Endothelial cell of umbilical vein (primary cell): ENCODE data around the gene PABPC1L. TPM values are rescaled to one million over a fixed set of nuclear protein-coding genes. Genes with fewer than 3 reads are reported as not detected.

ENCODE experiments used
- BruUV-seq: library from RNA; stranded (reverse); fragments of 400-500 nt; replicated peaks from 2 replicates; lab custom pipeline; 2021; lab: Mats Ljungman, UMichigan
- CTCF ChIA-PET: fragments of 300-600, 350-600 bp; sonication (Branson Sonifier 250); formaldehyde crosslinking; loops from one replicate; lab custom pipeline; 2021; ENCODE audit warnings: antibody characterized with exemption, inconsistent platforms; lab: Charles Lee
- POLR2A ChIA-PET: fragments of 300-600, 350-600 bp; sonication (Branson Sonifier 250); formaldehyde crosslinking; loops from one replicate; lab custom pipeline; 2021; ENCODE audit warnings: antibody characterized with exemption, inconsistent platforms; lab: Charles Lee
- DNase-seq: peaks from one replicate; pipeline ENCODE4 v3.0.0-alpha.2; 2011; ENCODE audit warnings: low read depth, low spot score
- FAIRE-seq: peaks from 2 replicates; lab custom pipeline; 2011; peaks lifted over from hg19 to GRCh38; lab: Jason Lieb, UNC
- H2AFZ ChIP-seq: 2 replicates; pipeline ENCODE4 v1.6.0; 2012; ENCODE audit warnings: low read depth, low read length, control low read depth, inconsistent platforms
- H3K27ac ChIP-seq: 2 replicates; pipeline ENCODE4 v1.5.1; 2011; ENCODE audit warnings: low read depth, mild to moderate bottlenecking, control low read depth, low read length, moderate library complexity; ENCODE audit not compliant: insufficient read depth
- H3K27me3 ChIP-seq, 2 experiments: 2 replicates each; pipeline versions ENCODE4 v1.6.0 to v1.6.1; 2011; ENCODE audit warnings: low read length in 2 of 2, mixed read lengths in 1 of 2; ENCODE audit not compliant: control insufficient read depth in 2 of 2, insufficient read depth in 2 of 2
- H3K36me3 ChIP-seq, 2 experiments: 2 replicates in 1 of 2; 3 replicates in 1 of 2; pipeline ENCODE4 v1.5.1; 2011; ENCODE audit warnings: low read length in 2 of 2, mild to moderate bottlenecking in 1 of 2, moderate library complexity in 1 of 2; ENCODE audit not compliant: control insufficient read depth in 2 of 2, insufficient read depth in 2 of 2; ENCODE audit errors: extremely low read depth in 1 of 2
- H3K4me1 ChIP-seq: 3 replicates; pipeline ENCODE4 v1.5.1; 2011; ENCODE audit warnings: mild to moderate bottlenecking, low read length; ENCODE audit not compliant: control insufficient read depth, insufficient read depth; ENCODE audit errors: extremely low read depth
- H3K4me2 ChIP-seq: 2 replicates; pipeline ENCODE4 v1.6.1; 2011; ENCODE audit warnings: low read length, control low read depth, mixed read lengths; ENCODE audit not compliant: insufficient read depth
- H3K4me3 ChIP-seq, 3 experiments: fragments of 200-600 bp in 1 of 3; sonication (generic), shearing (Covaris generic) in 1 of 3; replicated peaks in 1 of 3; 2 replicates each; pipeline ENCODE4 v1.5.1; 2011 to 2016; ENCODE audit warnings: control low read depth in 3 of 3, low read length in 3 of 3, mild to moderate bottlenecking in 2 of 3, inconsistent platforms in 1 of 3, low read depth in 1 of 3, moderate library complexity in 1 of 3; ENCODE audit not compliant: insufficient read depth in 1 of 3
- H3K79me2 ChIP-seq: 2 replicates; pipeline ENCODE4 v1.6.0; 2012; ENCODE audit warnings: low read length, inconsistent platforms; ENCODE audit not compliant: control insufficient read depth, insufficient read depth
- H3K9ac ChIP-seq: replicated peaks from 2 replicates; pipeline ENCODE3; 2011; ENCODE audit warnings: low read length, control low read depth; ENCODE audit not compliant: insufficient read depth; ENCODE audit errors: extremely low read depth
- H3K9me1 ChIP-seq: replicated peaks from 3 replicates; pipeline ENCODE4 v1.6.0; 2011; ENCODE audit warnings: mild to moderate bottlenecking, low read length; ENCODE audit not compliant: control insufficient read depth, insufficient read depth; ENCODE audit errors: extremely low read depth
- H3K9me3 ChIP-seq: replicated peaks from 2 replicates; pipeline ENCODE4 v1.5.1; 2012; ENCODE audit warnings: low read length, inconsistent platforms; ENCODE audit not compliant: control insufficient read depth, insufficient read depth
- H4K20me1 ChIP-seq: replicated peaks from 2 replicates; pipeline ENCODE3; 2011; ENCODE audit warnings: mild to moderate bottlenecking, low read length; ENCODE audit not compliant: control insufficient read depth, insufficient read depth; ENCODE audit errors: extremely low read depth
- EZH2 ChIP-seq: IDR thresholded peaks from 2 replicates; pipeline ENCODE4 v1.6.1; 2012; ENCODE audit warnings: borderline replicate concordance, low read depth, mild to moderate bottlenecking, moderate library complexity, low read length, inconsistent platforms; ENCODE audit not compliant: severe bottlenecking
- FOS ChIP-seq: IDR thresholded peaks from 2 replicates; pipeline ENCODE4 v1.6.1; 2011; ENCODE audit warnings: mild to moderate bottlenecking, low read length, moderate library complexity, borderline replicate concordance; ENCODE audit not compliant: insufficient read depth
- GATA2 ChIP-seq: IDR thresholded peaks from 2 replicates; pipeline ENCODE4 v1.7.0; 2011; ENCODE audit warnings: low read depth, mild to moderate bottlenecking, moderate library complexity, mixed read lengths, low read length; ENCODE audit not compliant: insufficient read length, insufficient read depth
- JUN ChIP-seq: IDR thresholded peaks from 2 replicates; pipeline ENCODE4 v1.6.1; 2011; ENCODE audit warnings: borderline replicate concordance, low read depth; ENCODE audit not compliant: insufficient read length, insufficient read depth
- MYC ChIP-seq: IDR thresholded peaks from one replicate; pipeline ENCODE4 v1.6.1; 2011; ENCODE audit warnings: mild to moderate bottlenecking, low read depth, low read length
- POLR2A ChIP-seq: IDR thresholded peaks from 2 replicates; pipeline ENCODE4 v1.6.1; 2012; ENCODE audit warnings: low read depth, mild to moderate bottlenecking, control low read depth, low read length
- POLR2AphosphoS5 ChIP-seq: IDR thresholded peaks from 2 replicates; pipeline ENCODE4 v1.6.1; 2012; ENCODE audit warnings: low read depth, mild to moderate bottlenecking, control low read depth, low read length, moderate library complexity; ENCODE audit not compliant: insufficient read depth
- dilution Hi-C: fragments of 300-500 bp; cut with MboI; formaldehyde crosslinking; loops from one replicate; pipeline ENCODE4 v1.15.0; 2019; ENCODE audit warnings: low sequenced_read_pairs; ENCODE audit not compliant: extremely low pct_ligation_motif_present
- intact Hi-C: fragments of 100-400 bp; cut with micrococcal nuclease; formaldehyde crosslinking; loops from one replicate; pipeline ENCODE4 v1.10.0; 2022
- polyA plus RNA-seq, 4 experiments: library from polyadenylated mRNA; depleted of rRNA in 3 of 4; stranded (reverse) in 3 of 4; unstranded in 1 of 4; fragments of >200 nt; gene quantifications; 2 replicates each; pipeline versions ENCODE4 v1.2.1 to v1.2.3, GENCODE V29; 2011 to 2012; ENCODE audit warnings: missing spikeins in 1 of 4
- total RNA-seq: library from RNA; stranded (reverse); gene quantifications from 2 replicates; pipeline ENCODE4 v1.2.3, GENCODE V29; 2021
- TF ChIP-seq, protein P1 (sequence below): IDR thresholded peaks from 2 replicates; pipeline ENCODE4 v1.6.1; 2011; ENCODE audit not compliant: insufficient read depth, insufficient read length
- TF ChIP-seq, protein P2 (sequence below), 2 donors: IDR thresholded peaks; 1 replicate in 1 of 2; 2 replicates in 1 of 2; pipeline ENCODE4 v1.5.1; 2011; ENCODE audit warnings: low read length in 2 of 2, mild to moderate bottlenecking in 2 of 2, moderate library complexity in 2 of 2, control low read depth in 1 of 2, inconsistent platforms in 1 of 2, low read depth in 1 of 2; ENCODE audit not compliant: insufficient read depth in 1 of 2; ENCODE audit errors: extremely low read depth in 1 of 2

The PABPC1L gene
- total and polyA plus RNA-seq, 2 donors (not counting 3 experiments of a cell fraction or from before 2014, with no cell fraction given): 7.8 to 12.6 TPM

DNA sequence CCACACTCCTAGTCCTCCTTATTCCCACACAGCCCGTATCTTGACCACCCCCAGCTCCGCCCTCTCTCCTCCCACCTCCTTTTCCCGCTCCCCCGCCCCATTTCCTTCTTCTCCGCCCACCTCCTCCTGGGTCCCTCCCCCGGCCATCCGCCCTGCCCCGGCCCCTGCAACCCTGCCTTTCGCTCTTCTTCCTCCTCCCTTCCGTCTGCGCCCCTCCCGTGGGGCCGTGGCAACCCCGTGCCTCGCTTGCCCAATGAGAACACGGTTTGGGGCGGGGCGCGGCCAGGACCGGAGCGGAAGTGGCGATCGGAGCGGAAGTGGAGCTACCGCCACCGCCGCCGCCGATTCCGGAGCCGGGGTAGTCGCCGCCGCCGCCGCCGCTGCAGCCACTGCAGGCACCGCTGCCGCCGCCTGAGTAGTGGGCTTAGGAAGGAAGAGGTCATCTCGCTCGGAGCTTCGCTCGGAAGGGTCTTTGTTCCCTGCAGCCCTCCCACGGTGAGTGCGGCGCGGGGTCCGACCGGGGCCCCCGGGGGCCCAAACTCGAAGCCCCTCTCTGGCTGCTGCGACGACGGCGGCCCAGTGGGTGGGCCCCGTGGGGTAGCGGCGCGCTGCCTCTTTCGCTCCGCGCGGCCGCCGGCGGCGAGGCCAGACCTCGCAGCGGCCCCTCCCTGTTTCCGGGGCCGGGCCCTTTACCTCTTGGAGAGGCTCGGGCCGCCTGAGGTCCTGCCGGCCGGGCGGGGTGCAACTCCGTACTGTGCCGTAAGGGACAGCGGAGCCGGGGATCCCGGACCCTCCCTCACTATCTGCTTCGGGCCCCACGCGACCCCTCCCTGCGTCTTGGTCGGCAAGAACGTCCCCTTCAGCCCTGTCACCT is 24.2 kb upstream of the PABPC1L start, which contains the start of gene YWHAB:
YWHAB (plus strand) TSS at position 314 of the 874 bp plus-strand sequence. CDS start 15,829 bp downstream, outside the sequence.
- no peaks in the 10 kb centered on the region for H3K27me3 ChIP-seq
- intact Hi-C loops: loop anchor here (1.0 to 10.0 kb wide), 8 partner anchors 15 to 1809 kb away; partner anchors contain the start of genes TOMM34 and TTPAL
- TF ChIP-seq, protein P1, sequence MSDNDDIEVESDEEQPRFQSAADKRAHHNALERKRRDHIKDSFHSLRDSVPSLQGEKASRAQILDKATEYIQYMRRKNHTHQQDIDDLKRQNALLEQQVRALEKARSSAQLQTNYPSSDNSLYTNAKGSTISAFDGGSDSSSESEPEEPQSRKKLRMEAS: no peak
- no peak for TF ChIP-seq EZH2
- TF ChIP-seq, protein P2, sequence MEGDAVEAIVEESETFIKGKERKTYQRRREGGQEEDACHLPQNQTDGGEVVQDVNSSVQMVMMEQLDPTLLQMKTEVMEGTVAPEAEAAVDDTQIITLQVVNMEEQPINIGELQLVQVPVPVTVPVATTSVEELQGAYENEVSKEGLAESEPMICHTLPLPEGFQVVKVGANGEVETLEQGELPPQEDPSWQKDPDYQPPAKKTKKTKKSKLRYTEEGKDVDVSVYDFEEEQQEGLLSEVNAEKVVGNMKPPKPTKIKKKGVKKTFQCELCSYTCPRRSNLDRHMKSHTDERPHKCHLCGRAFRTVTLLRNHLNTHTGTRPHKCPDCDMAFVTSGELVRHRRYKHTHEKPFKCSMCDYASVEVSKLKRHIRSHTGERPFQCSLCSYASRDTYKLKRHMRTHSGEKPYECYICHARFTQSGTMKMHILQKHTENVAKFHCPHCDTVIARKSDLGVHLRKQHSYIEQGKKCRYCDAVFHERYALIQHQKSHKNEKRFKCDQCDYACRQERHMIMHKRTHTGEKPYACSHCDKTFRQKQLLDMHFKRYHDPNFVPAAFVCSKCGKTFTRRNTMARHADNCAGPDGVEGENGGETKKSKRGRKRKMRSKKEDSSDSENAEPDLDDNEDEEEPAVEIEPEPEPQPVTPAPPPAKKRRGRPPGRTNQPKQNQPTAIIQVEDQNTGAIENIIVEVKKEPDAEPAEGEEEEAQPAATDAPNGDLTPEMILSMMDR (IDR thresholded peaks at IDR 0.05; ENCODE audit: extremely low read depth in 1 of 2, insufficient read depth in 1 of 2, low read depth in 1 of 2, low read length in 2 of 2): no peak
- TF ChIP-seq GATA2: no peak
- TF ChIP-seq POLR2AphosphoS5: peak; percentile 69
- TF ChIP-seq MYC: no peak
- no peak for TF ChIP-seq JUN
- TF ChIP-seq FOS: no peak
- TF ChIP-seq POLR2A: peak; percentile 54
- peak within 1 kb of the TSS; percentile 98 for H3K9ac ChIP-seq
- peaks cover 33% of the 10 kb centered on the region for H3K4me1 ChIP-seq
- H4K20me1 ChIP-seq: peaks cover 15% of the 10 kb centered on the region
- H2AFZ ChIP-seq: peak within 1 kb of the TSS; percentile 92
- peaks cover 51% of the 10 kb centered on the region for H3K79me2 ChIP-seq
- H3K36me3 ChIP-seq: peaks cover 0 to 5% of the 10 kb centered on the region in 2 experiments
- H3K27ac ChIP-seq: peak within 1 kb of the TSS; percentile 84
- BruUV-seq: no TSS peak
- peak within 1 kb of the TSS; percentile 89 to 98 (median 97) for H3K4me3 ChIP-seq
- FAIRE-seq (peak; percentile 86), DNase-seq (peak; percentile 98)
- ChIA-PET CTCF (interaction anchor here (0.6 to 1.1 kb wide), 5 partner anchors 11 to 158 kb away, joined by 3 to 4 read pairs (median 3); partner anchors contain the start of gene TOMM34), POLR2A (interaction anchor here (0.9 kb wide), 1 partner anchor 22 kb away, joined by 3 read pairs; no protein-coding TSS in a partner anchor)
- peak within 1 kb of the TSS; percentile 87 for H3K4me2 ChIP-seq
- no peaks in the 10 kb centered on the region for H3K9me1 ChIP-seq
- no peaks in the 10 kb centered on the region for H3K9me3 ChIP-seq
- dilution Hi-C loops: no loop called here
